OCI-LY3 (cell line): ENCODE data around the gene SLC24A1.

Experiments
- EZH2phosphoT487 ChIP-seq: fragments of 200-600 bp; shearing (Covaris generic); IDR thresholded peaks from 2 replicates; pipeline ENCODE4 v1.6.1; 2018; ENCODE audit warnings: antibody characterized with exemption, mixed run types, low read depth
- TF ChIP-seq, protein P1 (sequence below): fragments of 200-600, 300-600 bp; sonication (generic); IDR thresholded peaks from 2 replicates; pipeline ENCODE4 v1.5.1; 2014; ENCODE audit warnings: antibody characterized with exemption, low read length, low read depth

DNA sequence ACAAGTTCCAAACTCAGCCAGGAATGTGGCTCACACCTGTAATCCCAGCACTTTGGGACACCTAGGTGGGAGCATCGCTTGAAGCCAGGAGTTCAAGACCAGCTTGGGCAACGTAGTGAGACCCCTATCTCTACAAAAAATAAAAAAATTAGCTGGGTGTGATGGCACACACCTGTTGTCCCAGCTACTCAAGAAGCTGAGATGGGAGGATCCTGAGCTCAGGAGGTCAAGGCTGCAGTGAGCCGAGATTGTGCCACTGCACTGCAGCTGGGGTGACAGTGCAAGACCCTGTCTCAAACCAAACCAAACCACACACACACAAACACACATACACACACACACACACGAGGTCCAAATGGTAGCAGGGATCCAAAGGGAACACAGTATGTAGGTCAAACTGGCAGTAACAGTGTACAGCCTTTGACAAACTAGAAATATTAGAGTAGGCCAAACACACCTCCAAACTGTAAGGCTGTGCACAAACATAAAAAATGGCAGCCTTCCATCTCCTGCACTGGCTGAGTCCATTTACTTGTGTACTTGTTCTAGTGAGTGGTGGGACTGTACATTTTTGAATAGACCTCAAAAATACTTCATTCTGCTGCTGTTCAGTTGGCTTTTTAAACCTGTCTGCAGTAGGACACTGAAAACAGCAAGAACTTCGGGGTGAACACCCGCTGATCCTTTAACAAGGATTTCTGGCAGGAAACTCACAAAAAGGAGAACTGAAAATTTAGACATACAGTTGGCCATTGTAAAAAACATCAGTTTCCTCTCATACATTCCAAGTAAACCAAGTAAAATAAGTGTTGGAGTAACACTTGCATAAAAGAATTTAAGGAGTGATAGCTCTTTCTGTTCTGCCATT, 44.4 kb upstream of the SLC24A1 start:
- TF ChIP-seq, protein P1, sequence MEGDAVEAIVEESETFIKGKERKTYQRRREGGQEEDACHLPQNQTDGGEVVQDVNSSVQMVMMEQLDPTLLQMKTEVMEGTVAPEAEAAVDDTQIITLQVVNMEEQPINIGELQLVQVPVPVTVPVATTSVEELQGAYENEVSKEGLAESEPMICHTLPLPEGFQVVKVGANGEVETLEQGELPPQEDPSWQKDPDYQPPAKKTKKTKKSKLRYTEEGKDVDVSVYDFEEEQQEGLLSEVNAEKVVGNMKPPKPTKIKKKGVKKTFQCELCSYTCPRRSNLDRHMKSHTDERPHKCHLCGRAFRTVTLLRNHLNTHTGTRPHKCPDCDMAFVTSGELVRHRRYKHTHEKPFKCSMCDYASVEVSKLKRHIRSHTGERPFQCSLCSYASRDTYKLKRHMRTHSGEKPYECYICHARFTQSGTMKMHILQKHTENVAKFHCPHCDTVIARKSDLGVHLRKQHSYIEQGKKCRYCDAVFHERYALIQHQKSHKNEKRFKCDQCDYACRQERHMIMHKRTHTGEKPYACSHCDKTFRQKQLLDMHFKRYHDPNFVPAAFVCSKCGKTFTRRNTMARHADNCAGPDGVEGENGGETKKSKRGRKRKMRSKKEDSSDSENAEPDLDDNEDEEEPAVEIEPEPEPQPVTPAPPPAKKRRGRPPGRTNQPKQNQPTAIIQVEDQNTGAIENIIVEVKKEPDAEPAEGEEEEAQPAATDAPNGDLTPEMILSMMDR: no peak
- TF ChIP-seq EZH2phosphoT487: no peak
